NCI-H524 treated with DMSO at 0.1 percent for 48 hours (cell line): ENCODE results near the gene BAX.

ENCODE experiments used
- DNase-seq: peaks from one replicate; lab custom pipeline; 2025; lab: John Stamatoyannopoulos, UW

BAX gene

DNA sequence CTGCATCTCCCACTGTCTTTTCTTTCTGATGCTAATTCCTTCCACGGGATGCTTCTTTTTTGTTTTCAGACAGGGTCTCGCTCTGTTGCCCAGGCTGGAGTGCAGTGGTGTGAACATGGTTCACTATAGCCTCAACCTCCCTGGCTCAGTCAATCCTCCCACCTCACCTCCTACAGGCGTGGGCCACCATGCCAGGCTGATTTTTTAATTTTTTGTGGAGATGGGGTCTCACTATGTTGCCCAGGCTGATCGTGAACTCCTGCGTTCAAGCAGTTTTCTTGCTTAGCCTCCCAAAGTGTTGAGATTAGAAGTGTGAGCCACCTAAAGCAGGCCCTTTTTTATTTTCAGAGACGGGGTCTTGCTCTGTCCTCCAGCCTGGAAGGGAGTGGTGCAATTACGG is 33.6 kb downstream of the BAX start:
- DNase-seq: no peak

DNA sequence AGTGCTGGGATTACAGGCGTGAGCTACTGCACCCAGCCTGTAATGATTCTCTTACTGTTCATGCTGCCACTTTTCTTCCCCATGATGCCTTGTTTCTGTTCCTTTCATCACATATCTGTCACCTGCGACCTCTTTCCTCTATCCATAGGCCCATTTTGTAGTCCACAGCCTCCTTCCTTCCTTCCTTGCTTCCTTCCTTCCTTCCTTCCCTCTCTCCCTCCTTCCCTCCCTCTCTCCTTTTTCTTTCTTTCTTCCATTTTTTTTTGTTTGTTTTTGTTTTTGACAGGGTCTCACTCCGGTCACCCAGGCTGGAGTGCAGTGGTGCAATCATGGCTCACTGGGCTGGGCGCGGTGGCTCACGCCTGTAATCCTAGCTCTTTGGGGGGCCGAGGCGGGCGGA is 34.2 kb downstream of the BAX start:
- no peak for DNase-seq

DNA sequence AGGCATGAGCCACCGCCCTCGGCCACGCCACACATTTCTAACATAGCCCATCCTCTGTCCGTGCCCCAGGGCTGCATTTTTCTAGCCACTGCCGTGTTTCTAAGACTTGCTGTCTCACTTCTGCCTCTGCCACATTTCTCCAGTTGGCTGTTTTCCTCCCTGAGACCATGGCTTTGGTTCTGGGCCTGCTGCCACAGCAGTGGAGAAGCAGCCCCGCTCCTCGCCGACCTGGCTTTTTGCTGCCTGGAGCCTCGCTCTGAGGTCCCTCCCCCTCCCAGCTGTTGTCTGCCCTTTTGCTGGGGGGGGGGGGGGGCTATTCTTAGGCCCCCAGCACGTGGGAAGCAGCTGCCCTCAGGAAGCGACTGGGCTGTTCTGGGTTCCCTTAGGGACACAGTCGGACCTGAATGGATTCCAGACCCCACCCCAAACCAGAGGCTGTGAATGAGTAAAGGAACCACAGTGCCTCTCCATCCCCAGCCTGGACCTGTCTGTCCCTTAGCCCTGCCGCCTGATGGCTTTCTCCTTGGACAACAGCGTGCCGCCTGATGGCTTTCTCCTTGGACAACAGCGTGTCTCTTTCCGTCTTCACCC is 35.1 kb downstream of the BAX start:
- DNase-seq: no peak

DNA sequence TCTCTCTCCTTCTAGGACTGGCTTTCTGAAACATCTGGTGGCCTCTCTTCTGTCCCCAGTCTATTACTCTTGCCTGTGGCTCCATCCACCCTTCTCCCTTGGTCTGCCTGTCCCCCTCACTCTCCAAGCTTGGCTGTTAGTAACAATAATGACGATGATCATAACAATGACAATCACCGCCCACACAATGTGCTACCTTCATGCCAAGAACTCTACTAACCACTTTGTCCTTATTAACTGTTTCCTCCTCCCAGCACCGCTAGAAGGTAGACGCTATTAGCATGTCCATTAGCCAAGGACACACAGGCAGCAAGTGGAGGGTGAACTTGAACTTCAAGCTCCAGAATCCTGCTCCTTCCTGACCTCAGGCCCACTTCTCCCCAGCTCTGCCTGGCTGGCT is 35.7 kb downstream of the BAX start:
- no peak for DNase-seq

DNA sequence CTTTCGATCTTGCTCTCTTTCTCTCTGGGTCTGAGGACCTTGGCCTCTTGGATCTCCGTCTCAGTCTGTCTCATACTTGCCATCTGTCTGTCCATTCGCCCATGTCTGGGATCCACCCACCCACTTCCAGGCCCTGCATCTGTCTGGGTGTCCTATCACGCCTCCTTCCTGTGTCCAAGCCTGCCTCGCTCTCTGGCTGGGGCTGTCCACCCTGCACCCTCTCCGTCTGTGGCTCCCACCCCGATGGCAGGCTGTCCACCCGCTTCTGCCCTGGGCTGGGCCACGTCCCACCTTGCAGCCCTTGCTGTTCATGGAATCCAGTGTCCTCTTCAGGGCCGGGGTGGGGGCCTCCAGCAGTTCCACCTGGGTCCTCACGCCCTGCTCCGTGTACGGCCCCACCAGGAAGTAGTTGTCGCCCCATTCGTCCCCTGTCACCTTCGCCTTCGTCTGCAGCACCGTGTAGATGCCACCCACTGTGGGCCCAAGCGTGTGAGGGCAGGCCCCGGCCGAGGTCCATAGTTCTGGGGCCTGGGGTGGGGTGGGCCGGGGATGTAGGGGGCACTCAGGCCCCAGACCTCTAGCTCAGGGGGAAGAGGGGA is 36.4 kb downstream of the BAX start:
- no peak for DNase-seq

DNA sequence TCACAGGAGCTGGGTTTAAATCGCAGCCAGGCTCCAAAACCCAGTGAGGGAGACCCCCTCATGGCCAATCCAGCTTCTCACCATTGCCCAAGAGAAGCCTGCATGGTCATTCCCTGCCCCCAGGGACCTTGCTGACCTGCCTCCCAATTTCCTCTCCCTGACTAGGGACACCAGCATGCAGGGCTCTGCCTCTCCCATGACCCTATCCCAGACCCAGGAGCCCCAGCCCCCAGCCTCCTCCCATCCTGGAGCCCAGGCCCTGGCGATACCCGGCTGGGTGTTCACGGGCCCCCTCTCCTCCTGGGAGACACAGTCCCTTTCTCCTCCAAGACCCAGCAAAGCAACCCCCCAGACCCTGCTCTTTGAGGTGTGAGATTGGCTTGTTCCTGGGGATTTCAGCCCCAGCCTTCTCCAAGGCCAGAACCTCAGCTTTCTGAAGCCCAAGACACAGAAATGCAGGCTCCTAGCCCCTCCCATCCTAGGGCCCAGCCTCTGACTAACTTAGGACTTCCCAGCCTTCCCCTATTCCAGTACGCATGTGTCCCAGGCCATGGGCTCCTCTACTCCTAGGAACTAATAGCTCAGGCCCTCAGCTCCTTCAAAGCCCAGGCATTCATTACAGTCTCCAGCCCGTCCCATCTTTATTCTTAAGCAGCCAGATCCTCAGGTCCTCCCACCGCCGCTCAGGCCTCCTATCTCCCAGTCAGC is 37.4 kb downstream of the BAX start:
- DNase-seq: no peak

DNA sequence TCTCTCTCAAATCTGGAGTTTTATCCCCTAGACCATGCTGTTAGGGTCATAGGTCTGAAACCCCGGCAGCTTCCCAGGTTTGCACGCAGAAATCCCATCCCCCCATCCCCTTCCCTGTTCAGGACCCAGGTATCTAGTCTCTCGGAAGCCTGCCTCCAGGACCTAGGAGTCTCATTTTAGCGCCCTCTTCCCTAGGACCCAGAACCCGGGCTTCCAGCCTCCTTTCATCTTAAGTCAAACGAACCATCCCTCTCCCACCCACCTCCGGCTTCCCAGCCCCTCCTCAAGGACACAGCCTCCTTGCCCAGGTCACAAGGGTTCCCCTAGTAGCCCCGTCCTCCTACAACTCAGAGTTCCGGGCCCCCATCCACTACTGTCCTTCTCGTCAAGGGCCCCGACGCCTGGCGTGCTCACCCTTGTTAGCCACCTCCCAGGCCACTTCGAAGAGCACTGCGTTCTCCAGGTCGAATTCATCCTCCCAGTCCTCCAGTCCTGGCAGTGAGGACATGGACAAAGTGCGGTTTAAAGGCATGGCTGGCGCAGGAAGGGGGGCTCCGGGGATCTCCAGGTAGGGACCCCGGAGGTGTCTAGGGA is 38.0 kb downstream of the BAX start:
- DNase-seq: no peak

DNA sequence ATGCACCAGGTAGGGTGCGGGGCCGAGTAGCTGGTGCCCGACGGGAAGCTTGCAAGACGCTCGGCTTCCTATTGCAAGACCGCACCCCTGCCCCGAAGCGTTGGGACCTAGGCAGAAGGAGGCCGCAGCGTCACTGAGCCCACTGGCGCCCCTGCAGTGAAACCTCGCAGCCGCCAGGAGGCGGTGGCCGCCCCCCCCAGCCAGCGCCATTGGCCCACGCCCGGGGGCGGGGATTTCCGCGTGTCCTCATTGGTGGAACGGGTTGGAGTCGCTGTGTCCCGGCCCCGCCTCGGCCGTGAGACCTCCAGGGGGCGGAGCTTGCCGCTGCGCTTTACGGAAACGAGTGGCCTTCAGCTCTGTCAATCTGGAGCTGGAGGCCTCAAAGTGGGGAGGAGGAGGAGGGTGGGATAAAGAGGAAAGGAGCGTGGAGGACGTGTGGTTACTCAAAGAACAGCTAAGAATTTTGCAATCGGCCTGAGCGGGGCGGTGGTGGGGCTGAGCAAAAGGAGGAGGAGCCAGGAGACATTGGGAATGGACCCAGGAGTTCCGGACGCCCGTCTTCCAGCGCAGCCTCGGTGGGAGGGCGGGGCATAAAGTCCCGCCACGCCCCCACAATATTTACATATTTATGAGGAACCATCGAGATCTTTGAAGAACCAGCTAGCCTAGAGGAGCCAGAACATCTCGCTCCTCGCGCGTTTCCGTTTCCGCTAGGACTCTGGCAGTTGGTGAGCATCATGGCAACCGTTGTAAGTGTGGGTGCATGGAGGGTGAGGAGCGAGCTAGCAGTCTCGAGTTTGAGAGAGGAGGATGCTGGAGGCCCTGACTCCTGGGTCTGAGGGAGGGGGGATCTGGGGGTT is 38.7 kb downstream of the BAX start, which contains the start of the genes GYS1 and RUVBL2:
Gene GYS1, minus strand, starts transcription at position 135 of the 860 bp plus-strand sequence. CDS start 197 bp downstream, outside the sequence.
Gene RUVBL2, plus strand, starts transcription at position 713 of the 860 bp plus-strand sequence. Its CDS starts 25 bp downstream, at position 738.
- DNase-seq: peak; percentile 96

DNA sequence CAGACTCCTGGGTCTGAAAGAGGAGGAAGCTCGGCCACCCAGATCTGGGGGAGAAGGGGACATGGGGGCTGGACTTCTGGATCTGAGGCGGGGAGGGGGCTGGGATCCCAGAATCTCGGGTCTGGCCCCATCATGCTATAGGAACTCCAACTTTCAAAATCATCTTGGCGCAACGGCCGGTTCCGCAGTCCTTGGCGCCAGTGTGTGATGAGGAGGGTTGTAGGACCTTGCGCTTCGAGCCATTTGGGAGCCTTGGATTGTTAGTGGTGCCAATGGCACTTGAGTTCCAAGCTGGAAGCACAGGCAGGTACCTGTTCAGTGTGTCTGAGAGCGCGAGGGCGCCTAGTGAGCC is 39.3 kb downstream of the BAX start:
- DNase-seq: no peak

DNA sequence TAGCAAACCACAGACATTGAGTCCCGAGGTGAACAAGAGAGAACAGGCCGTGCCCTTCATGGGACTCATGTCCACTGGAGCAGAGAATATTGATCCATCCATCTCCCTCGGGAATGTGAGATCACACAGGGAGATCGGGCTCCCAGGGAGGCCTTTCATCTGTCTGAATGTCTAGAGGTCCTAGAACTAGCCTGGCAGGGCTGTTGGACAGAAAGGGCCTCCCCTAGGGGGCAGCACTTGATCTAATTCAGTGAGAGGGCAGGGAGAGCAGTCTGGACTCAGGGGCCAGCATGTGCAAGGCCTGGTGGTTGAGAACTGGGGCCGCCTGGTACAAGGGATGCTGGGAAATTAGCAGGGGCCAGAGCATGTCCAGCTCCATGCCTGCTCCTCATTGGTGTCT is 43.3 kb downstream of the BAX start:
- DNase-seq: no peak

DNA sequence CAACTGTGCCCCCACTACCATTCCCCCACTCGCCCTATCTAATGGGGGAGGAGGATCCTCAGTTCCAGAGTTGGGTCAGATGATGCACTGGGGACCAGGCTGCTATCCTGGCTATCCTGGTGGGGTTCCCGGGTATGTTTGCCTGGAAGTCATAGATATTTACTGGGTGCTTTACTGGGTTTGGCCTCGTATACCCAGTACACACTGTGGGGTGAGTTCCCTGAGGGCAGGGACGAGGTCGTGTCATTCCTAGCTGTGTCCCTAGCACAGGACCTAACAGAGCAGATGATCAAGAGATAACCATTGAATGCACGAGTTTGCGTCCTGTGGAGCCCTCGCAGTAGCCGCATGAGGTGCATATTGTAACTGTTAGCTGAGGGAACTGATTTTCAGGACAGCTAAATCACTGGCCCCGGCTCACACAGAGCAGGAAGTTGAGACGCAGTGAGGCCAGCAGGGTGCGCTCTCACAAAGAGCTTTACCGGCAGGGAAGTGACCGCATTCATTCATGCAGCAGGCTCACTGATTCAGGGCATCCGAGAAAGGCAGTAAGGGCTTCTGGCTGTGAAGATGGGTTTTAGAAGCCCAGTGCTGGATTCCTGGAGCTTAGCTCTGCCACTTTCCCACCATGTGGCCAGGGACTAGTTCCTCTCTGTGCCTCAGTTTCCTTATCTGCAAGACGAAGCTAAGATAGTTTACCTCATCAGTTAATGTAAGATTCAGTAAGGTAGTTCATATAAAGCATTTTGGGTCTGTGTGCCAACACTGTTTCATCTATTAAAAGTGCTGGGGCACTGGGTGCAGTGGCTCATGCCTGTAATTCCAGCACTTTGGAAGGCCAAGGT is 45.0 kb downstream of the BAX start:
- DNase-seq: no peak

DNA sequence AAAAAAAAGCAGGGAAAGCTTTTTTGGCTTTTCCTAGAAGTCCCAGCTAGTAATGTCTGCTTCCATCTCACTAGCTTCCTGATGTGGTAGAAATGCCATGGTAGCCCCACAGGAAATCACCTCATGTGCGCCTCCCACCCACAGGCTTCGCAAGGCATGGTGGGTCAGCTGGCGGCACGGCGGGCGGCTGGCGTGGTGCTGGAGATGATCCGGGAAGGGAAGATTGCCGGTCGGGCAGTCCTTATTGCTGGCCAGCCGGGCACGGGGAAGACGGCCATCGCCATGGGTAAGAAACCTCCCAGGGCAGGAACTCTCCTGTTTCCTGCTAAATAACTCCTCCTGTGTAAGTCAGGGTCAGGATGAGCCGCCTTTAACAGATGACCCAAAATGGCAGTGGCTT is 49.5 kb downstream of the BAX start:
- DNase-seq: no peak

DNA sequence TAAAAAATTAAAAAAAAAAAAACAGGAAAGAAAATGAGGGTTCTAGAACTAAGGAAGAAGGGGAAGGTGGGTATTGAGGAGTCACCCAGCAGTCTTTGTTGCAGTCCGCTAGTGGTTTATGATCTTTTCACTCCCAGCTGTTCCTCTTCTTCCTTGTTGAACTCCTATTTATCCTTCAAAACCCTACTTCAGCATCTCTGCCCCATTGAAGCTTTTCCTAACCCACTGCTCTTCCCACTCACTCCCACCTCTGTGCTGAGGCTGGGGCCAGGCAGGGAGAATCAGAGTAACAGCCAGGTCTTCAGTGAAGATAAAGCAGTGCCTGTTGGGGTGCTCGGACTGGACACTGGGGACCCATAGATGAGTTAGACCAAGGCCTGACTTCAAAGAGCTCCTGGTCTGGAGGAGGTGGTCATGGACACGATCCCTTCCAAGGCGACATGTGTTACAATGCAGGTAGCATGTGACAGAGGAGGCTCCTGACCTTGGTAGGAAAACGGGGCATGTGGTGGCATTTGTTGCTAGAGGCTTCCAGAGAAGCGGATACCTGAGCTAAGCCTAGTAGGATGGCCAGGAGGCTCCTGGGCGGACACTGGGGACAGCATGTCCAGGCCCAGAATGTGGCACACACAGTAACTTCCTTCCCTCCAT is 50.4 kb downstream of the BAX start:
- DNase-seq: no peak

DNA sequence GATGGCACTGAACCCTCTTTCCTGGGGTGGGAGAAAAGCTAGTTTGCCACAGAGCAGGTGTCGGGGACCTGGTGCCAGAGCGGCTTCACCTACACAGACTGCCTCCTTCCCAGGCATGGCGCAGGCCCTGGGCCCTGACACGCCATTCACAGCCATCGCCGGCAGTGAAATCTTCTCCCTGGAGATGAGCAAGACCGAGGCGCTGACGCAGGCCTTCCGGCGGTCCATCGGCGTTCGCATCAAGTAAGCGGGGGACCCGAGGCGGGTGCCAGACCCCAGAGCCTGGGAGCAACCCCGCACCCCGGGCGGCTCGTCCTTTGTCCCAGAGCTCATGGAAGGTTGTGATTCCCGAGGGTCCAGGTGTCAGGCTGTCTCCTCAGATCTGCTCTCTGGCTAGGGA is 52.2 kb downstream of the BAX start:
- no peak for DNase-seq

DNA sequence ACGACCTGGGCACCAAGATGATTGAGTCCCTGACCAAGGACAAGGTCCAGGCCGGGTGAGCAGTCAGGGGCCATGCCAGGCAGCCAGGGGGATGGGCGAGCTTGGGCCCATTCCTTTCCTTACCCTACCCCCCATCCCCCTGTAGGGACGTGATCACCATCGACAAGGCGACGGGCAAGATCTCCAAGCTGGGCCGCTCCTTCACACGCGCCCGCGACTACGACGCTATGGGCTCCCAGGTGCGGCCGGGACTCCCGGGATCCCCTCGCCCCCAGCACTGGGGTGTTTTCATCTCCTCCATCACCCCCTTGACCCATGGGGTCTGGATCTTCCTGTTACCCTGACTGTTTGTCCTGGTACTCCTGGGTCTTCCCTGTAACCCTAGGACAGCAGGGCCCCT is 55.2 kb downstream of the BAX start:
- no peak for DNase-seq

DNA sequence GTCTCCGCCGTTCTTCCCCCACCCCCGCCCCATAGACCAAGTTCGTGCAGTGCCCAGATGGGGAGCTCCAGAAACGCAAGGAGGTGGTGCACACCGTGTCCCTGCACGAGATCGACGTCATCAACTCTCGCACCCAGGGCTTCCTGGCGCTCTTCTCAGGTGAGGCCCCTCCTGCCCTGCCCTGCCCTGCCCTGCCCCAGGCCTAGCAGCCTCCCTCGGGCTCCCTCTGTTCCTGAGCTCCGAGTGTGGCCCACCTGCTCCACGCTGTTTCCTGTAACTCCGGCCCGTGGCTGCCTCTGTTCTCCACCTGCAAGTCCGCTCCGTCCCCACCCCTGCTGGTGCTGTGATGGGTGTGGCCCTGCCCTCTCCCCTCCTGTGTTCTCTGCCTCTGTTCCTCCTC is 55.8 kb downstream of the BAX start:
- no peak for DNase-seq

DNA sequence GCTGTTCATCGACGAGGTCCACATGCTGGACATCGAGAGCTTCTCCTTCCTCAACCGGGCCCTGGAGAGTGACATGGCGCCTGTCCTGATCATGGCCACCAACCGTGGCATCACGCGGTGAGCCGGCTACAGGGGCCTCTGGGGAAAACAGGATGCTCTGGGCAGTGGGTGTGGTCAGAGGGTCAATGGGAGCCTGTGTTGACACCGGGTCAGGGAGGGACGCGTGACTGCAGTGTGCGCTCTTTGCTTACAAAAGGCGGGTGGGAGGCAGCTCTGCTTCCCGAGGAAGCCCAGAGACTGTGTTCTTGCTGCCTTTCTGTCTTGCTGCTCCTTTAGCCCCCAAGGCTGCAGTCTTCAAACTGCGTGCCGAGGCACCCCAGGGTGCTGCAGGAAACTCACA is 56.5 kb downstream of the BAX start:
- DNase-seq: no peak
